Loucy (cell line): ENCODE data around the gene ZFAND3.

ENCODE experiments used
- EZH2phosphoT487 ChIP-seq: fragments of 200-600 bp; IDR thresholded peaks from 2 replicates; pipeline ENCODE4 v1.6.1; 2018; ENCODE audit warnings: antibody characterized with exemption, mild to moderate bottlenecking, moderate library complexity, borderline replicate concordance
- TF ChIP-seq, protein P1 (sequence below): fragments of 200-600 bp; sonication (generic); conservative IDR thresholded peaks from 2 replicates; pipeline ENCODE4 v1.5.1; 2014; ENCODE audit warnings: mild to moderate bottlenecking, antibody characterized with exemption, low read length

DNA sequence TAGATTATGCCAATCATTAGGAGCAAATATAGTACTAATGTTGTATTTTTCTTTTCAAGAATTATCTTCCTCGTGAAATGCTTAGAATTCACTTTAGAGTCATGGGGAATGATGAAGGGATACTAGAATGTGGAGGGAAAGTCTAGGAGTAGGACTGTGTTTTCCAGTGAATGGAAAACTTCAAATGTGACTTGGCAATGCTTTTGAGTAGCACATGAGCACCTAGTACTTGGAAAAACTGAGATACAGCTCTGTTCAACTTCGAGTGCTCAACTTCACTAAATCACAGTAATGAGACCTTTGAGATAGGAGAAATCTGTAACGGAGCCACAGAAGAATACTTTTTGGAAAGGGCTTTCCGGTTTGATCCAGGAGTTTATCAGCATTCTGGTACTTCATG, 272.9 kb downstream of the ZFAND3 start:
- TF ChIP-seq, protein P1, sequence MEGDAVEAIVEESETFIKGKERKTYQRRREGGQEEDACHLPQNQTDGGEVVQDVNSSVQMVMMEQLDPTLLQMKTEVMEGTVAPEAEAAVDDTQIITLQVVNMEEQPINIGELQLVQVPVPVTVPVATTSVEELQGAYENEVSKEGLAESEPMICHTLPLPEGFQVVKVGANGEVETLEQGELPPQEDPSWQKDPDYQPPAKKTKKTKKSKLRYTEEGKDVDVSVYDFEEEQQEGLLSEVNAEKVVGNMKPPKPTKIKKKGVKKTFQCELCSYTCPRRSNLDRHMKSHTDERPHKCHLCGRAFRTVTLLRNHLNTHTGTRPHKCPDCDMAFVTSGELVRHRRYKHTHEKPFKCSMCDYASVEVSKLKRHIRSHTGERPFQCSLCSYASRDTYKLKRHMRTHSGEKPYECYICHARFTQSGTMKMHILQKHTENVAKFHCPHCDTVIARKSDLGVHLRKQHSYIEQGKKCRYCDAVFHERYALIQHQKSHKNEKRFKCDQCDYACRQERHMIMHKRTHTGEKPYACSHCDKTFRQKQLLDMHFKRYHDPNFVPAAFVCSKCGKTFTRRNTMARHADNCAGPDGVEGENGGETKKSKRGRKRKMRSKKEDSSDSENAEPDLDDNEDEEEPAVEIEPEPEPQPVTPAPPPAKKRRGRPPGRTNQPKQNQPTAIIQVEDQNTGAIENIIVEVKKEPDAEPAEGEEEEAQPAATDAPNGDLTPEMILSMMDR, result no peak
- no peak for TF ChIP-seq EZH2phosphoT487
